BE2C (cell line): ENCODE data around the gene ENTPD6.

Source experiments
- DNase-seq: peaks from one replicate; pipeline ENCODE4 v3.0.0-alpha.2; 2020
- H3K27me3 ChIP-seq: fragments of 250-450 bp; sonication (Bioruptor Pico); 2 replicates; pipeline ENCODE4 v1.5.1; 2020; ENCODE audit warnings: mild to moderate bottlenecking
- H3K36me3 ChIP-seq: fragments of 250-450 bp; sonication (Bioruptor Pico); 2 replicates; pipeline ENCODE4 v1.5.1; 2020; ENCODE audit warnings: mild to moderate bottlenecking
- H3K4me1 ChIP-seq: fragments of 250-450 bp; sonication (Bioruptor Pico); 2 replicates; pipeline ENCODE4 v1.5.1; 2020
- H3K4me3 ChIP-seq: 2 replicates; pipeline ENCODE4 v1.5.1; 2011; ENCODE audit warnings: low read depth, low read length
- H3K9me3 ChIP-seq: fragments of 250-450 bp; sonication (Bioruptor Pico); 2 replicates; pipeline ENCODE4 v1.5.1; 2020
- CTCF ChIP-seq: IDR thresholded peaks from 2 replicates; pipeline ENCODE4 v1.5.1; 2012; ENCODE audit warnings: mild to moderate bottlenecking, low read depth, low read length

The ENTPD6 gene

GRCh38 chr20:25198663-25199383 is 3.3 kb downstream of the ENTPD6 start:
- no peaks in the 10 kb centered on the region for H3K9me3 ChIP-seq
- no peak overlapping the region for H3K4me3 ChIP-seq
- H3K27me3 ChIP-seq = no peaks in the 10 kb centered on the region
- DNase-seq = peak; percentile 49
- TF ChIP-seq CTCF = no peak
- peaks cover 9% of the 10 kb centered on the region for H3K4me1 ChIP-seq
- H3K36me3 ChIP-seq = no peaks in the 10 kb centered on the region

- H3K9me3 ChIP-seq = no peaks in the 10 kb centered on the region
- no peak overlapping the region for H3K4me3 ChIP-seq
- no peak for DNase-seq
- no peaks in the 10 kb centered on the region for H3K27me3 ChIP-seq
- TF ChIP-seq CTCF = no peak
- peaks cover 9% of the 10 kb centered on the region for H3K4me1 ChIP-seq
- H3K36me3 ChIP-seq = no peaks in the 10 kb centered on the region
These were observed 4.2 kb downstream of the ENTPD6 start for GRCh38 chr20:25199473-25200260.

GRCh38 chr20:25203089-25203488 is 7.6 kb downstream of the ENTPD6 start:
- no peak for TF ChIP-seq CTCF
- Histone ChIP-seq H3K4me3 (no peak overlapping the region), H3K9me3 (no peaks in the 10 kb centered on the region), H3K36me3 (no peaks in the 10 kb centered on the region), H3K27me3 (no peaks in the 10 kb centered on the region), H3K4me1 (peaks cover 9% of the 10 kb centered on the region)
- DNase-seq = no peak

- Histone ChIP-seq H3K4me3 (no peak overlapping the region), H3K27me3 (no peaks in the 10 kb centered on the region), H3K9me3 (no peaks in the 10 kb centered on the region), H3K36me3 (no peaks in the 10 kb centered on the region), H3K4me1 (peaks cover 7% of the 10 kb centered on the region; the same call in 1 of the 2 replicates)
- DNase-seq = no peak
- no peak for TF ChIP-seq CTCF
These were observed 8.4 kb downstream of the ENTPD6 start for GRCh38 chr20:25203871-25204320.

- peaks cover 2% of the 10 kb centered on the region; the same call in 1 of the 2 replicates for H3K4me1 ChIP-seq
- no peak for TF ChIP-seq CTCF
- no peaks in the 10 kb centered on the region for H3K27me3 ChIP-seq
- H3K4me3 ChIP-seq = no peak overlapping the region
- no peaks in the 10 kb centered on the region for H3K9me3 ChIP-seq
- no peak for DNase-seq
- peaks cover under 1% of the 10 kb centered on the region for H3K36me3 ChIP-seq
These were observed 9.2 kb downstream of the ENTPD6 start for GRCh38 chr20:25204550-25205276.
